Ishikawa (cell line): ENCODE measurements around the gene ADAM17.

Experiments used
- CEBPB ChIP-seq: IDR thresholded peaks from 2 replicates; pipeline ENCODE4 v1.6.1; 2012
- CREB1 ChIP-seq: IDR thresholded peaks from 2 replicates; pipeline ENCODE4 v1.6.1; 2012; ENCODE audit warnings: low read depth
- EGR1 ChIP-seq: IDR thresholded peaks from 2 replicates; pipeline ENCODE4 v1.6.1; 2012
- EP300 ChIP-seq: IDR thresholded peaks from 2 replicates; pipeline ENCODE4 v1.6.1; 2012; ENCODE audit warnings: borderline replicate concordance
- FOXM1 ChIP-seq: IDR thresholded peaks from 2 replicates; pipeline ENCODE4 v1.6.1; 2012; ENCODE audit warnings: low read depth, borderline replicate concordance
- MAX ChIP-seq: IDR thresholded peaks from 2 replicates; pipeline ENCODE4 v1.6.1; 2012
- NFIC ChIP-seq: IDR thresholded peaks from 2 replicates; pipeline ENCODE4 v1.6.1; 2012
- RAD21 ChIP-seq: IDR thresholded peaks from 2 replicates; pipeline ENCODE4 v1.6.1; 2012; ENCODE audit warnings: low read depth
- REST ChIP-seq: IDR thresholded peaks from 2 replicates; pipeline ENCODE4 v1.6.1; 2012; ENCODE audit warnings: low read depth, mild to moderate bottlenecking
- TAF1 ChIP-seq: IDR thresholded peaks from 2 replicates; pipeline ENCODE4 v1.6.1; 2012; ENCODE audit warnings: low read depth, mild to moderate bottlenecking
- TCF12 ChIP-seq: IDR thresholded peaks from 2 replicates; pipeline ENCODE4 v1.6.1; 2012; ENCODE audit warnings: low read depth
- TEAD4 ChIP-seq: IDR thresholded peaks from 2 replicates; pipeline ENCODE4 v1.6.1; 2012
- USF1 ChIP-seq: IDR thresholded peaks from 2 replicates; pipeline ENCODE4 v1.6.1; 2012
- YY1 ChIP-seq: IDR thresholded peaks from 2 replicates; pipeline ENCODE4 v1.6.1; 2012; ENCODE audit warnings: low read depth
- ZBTB7A ChIP-seq: IDR thresholded peaks from 2 replicates; pipeline ENCODE4 v1.6.1; 2012; ENCODE audit warnings: low read depth

The ADAM17 gene

GRCh38 chr2:9445089-9445488 is 110.5 kb downstream of the ADAM17 start:
- no peak for TF ChIP-seq TCF12
- TF ChIP-seq RAD21: no peak
- no peak for TF ChIP-seq MAX
- TF ChIP-seq REST: no peak
- TF ChIP-seq EGR1: no peak
- no peak for TF ChIP-seq TAF1
- TF ChIP-seq NFIC: no peak
- no peak for TF ChIP-seq USF1

GRCh38 chr2:9443526-9443925 is 112.1 kb downstream of the ADAM17 start:
- TF ChIP-seq ZBTB7A: no peak
- TF ChIP-seq FOXM1: no peak
- no peak for TF ChIP-seq TCF12
- no peak for TF ChIP-seq NFIC
- TF ChIP-seq EGR1: no peak
- no peak for TF ChIP-seq RAD21
- no peak for TF ChIP-seq YY1
- no peak for TF ChIP-seq REST

- TF ChIP-seq NFIC (no peak), EP300 (no peak), TAF1 (no peak), TEAD4 (no peak), USF1 (no peak), CREB1 (no peak), YY1 (no peak), MAX (no peak), EGR1 (no peak), RAD21 (no peak), TCF12 (no peak), ZBTB7A (no peak), CEBPB (no peak), REST (no peak), FOXM1 (no peak)
Measured at GRCh38 chr2:9441556-9441955, 114.1 kb downstream of the ADAM17 start.

- TF ChIP-seq TCF12 (no peak), NFIC (no peak), FOXM1 (no peak), TEAD4 (no peak), CEBPB (no peak), EGR1 (no peak), TAF1 (no peak), RAD21 (no peak), MAX (no peak), YY1 (no peak)
Measured at GRCh38 chr2:9440058-9440727, 115.4 kb downstream of the ADAM17 start.
